NOMO-1 (cell line): ENCODE measurements around the gene GPR42.

Experiments
- DNase-seq, 2 experiments: peaks; one replicate each; lab custom pipeline; 2025; ENCODE audit not compliant: unreplicated experiment in 2 of 2; lab: John Stamatoyannopoulos, UW

Gene GPR42

DNA sequence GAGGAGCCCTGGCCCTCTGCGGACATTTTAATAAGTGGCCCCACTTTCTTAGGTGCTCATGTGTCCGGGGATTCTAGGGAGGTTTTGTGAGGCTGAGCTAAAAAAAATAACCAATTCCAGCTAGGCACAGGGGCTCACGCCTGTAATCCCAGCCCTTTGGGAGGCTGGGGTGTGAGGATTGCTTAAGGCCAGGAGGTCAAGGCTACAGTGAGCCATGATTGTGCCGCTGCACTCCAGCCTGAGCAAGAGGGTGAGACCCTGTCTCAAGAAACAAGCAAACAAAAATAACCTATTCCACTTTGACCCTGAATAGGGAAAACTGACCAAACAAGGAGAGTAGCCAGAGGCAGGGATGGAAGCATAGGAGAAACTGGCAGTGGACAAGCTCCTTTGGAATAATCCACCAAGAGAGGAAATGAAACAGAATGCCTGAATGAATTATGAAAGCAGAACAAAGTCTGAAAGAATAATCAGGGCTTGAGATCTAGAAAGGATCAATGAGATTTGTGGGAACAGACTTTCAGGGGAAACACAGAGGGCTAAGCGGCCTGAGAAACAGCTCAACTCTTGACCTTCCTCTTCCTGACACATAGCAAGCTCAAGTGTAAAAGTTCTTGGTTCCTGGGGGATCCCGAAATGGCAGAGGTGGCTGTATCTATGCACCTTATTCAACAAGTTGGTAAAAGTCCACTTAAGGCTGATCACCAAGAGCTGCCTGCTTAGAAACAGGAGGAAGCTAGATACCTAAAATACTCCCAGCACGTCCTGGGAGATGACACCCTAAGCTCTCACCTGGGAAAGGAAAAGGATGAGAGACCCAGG lies 47.1 kb downstream of the GPR42 start:
- no peak for DNase-seq

DNA sequence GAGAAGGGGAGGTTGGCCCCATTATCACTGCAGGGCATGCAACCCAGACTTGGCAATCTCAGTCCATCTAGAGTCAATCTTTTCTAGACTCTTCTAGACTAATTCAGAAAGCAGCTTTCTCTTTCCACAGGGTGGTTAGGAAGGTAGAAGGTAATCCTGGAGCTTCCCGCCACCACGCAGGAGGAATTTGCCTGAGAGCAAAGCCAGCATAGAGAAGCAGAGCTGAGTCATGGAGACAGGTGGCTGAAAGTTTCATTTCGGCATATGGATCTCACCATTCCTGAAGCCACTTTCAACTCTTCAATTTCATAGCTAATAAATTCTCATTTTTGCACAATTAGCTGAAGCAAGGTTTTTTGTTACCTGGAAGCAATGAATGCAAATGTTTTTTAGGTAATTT lies 48.2 kb downstream of the GPR42 start:
- no peak for DNase-seq

DNA sequence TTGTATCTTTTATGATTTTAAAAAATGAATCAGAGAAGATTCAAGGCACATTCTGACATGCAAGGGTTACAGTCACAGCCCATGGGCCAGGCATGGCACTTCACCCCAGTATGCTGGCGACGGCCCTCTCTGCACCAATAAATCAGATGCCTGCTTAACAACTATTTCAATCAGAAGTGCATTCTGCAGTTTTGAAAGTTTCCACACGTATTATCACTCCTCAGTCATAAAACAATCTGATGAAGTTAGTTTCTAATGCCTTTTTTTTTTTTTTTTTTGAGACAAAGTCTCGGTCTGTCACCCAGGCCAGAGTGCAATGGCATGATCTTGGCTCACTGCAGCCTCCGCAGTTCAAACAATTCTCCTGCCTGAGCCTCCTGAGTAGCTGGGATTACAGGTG lies 48.9 kb downstream of the GPR42 start:
- no peak for DNase-seq

DNA sequence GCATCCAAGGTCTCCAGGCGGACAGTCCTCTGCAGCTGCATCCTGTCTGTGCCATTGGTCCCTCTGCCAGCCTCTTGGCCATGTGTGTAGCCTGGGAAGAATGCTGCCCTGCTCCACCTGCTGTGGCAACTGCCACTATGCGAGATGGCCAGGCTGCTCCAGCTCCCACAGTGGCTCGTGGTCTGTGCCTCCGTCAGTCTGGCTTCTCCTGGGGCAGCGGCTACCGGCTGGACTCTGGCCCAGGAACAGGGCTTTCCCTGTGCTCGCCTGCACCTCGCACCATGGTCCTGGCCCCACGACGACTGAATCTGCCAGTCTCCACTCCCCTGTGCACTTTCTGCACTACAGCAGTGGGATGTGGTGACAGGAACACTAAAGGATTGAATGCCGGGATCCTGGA lies 50.5 kb downstream of the GPR42 start:
- no peak for DNase-seq
